ENCODE results near the gene SNRPF.
"Not testable (repeated sequence)": the region's sequence is repeated elsewhere in the genome, so short reads cannot be mapped to it uniquely, and the experiment has no call there.

Gene SNRPF

DNA sequence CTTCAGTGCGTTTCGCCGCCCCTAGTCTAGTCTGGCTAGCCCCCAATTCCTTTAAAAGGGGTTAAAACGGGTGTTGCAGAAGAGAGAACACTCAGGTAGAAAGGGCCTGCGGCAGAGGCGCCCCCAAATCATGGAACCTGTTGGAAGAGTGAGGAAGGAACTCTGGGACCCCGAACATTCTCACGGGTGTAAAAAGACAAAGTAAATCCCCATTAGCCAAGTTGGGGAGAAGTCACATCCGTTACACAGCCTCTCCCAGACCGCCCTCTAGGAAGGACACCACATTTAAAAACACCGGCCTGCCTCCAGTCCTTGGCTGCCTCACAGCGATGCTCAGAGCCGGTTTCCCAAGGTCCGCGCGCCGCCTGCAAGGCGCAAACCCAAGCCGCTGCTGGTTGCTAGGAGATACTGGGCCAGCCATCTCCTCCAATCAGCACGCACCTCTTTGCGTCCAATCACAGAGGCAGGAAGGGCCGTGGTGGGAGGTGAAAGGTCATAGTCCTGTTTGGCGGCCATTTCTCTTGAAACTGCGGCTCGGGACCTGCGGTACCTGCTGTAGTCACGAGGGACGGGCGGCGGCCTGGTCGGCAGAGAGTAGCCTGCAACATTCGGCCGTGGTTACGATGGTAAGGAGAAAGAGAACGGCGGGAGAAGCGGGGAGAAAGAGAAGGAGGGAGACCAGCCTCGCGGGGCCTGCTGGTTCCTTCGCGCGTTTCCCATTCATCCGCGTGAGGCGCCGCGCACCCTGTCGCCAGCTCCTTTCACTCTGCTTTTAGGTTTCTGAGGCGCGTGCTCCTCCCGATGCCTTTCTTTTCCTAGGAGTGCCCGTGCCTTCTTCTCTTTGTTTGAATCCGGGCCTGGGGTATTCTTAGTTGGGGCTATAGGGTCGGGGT, at the start of gene SNRPF:
Gene SNRPF, plus strand, starts transcription at position 502 of the 893 bp plus-strand sequence. Its CDS starts 122 bp downstream, at position 624.
- peak; percentile 90 for DNase-seq (ENCODE audit: low read depth, low spot score)

- DNase-seq (ENCODE audit: low read depth, low spot score) = no peak
Observed at GRCh38 chr12:95809000-95809680, 49.6 kb upstream of the SNRPF start.

DNA sequence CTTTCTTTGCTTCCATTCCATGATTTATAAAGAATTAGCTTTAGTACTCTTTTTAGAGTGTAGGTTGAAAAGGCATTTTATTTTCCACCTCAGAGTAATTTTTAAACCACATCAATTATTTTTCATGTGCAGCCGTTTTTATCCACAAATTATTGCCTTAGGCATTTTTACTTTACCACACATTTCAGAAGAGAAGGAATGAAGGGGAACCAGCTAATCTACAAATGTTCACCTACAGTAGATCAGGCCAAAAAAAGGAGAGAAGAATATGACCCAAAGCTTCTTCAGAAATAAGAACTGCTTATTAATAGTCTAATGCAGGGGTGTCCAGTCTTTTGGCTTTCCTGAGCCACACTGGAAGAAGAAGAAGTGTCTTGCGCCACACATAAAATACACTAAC, 48.3 kb upstream of the SNRPF start:
- no peak for DNase-seq (ENCODE audit: low read depth, low spot score)

DNA sequence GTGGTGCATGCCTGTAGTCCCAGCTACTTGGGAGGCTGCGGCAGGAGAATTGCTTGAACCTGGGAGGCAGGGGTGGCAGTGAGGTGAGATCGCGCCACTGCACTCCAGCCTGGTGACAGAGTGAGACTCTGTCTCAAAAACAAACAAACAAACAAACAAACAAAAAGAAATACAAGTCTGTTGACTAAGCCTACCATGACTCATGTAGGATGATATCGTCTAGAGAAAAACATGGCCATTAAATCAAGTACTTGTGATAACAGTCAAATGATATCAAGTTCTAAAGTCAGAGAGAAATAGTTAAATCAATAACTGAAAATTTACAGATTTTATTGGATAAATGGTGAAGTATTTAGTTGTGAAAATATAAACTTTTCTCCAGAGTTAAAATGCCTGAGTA, 46.6 kb upstream of the SNRPF start:
- DNase-seq (ENCODE audit: low read depth, low spot score) = not testable (repeated sequence)

DNA sequence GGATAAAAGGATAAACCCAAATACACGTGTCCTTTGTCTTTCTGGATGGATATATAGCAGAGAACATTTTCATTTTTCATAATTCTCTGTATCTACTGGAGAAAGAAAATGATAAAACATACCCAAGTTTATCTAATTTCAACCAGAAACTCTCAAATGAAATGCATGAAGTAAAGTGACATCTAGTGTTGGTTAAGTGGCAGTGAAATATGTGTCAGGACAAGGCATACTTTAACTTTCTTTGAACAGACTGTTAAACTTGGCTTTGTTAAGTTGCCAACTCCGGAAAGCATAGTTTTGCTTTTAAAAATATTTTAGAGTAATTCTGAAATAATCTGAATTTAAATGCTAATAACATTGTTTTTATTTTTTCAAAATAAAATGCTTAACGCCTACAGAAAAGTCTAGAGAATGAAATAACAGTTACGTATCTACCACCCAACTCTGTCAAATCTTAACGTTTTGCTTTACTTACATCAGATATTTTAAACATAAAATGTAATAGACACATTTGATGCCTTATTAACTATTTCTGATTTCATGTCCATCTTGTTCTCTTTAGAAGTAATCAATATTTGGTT, 43.0 kb upstream of the SNRPF start:
- DNase-seq (ENCODE audit: low read depth, low spot score) = no peak

- no peak for DNase-seq (ENCODE audit: low read depth, low spot score)
Observed at GRCh38 chr12:95820096-95820703, 38.6 kb upstream of the SNRPF start.

GRCh38 chr12:95829395-95829794, 29.4 kb upstream of the SNRPF start:
- DNase-seq (ENCODE audit: low read depth, low spot score) = no peak

GRCh38 chr12:95830335-95831089, 28.2 kb upstream of the SNRPF start:
- DNase-seq (ENCODE audit: low read depth, low spot score) = no peak

- no peak for DNase-seq (ENCODE audit: low read depth, low spot score)
Observed at GRCh38 chr12:95834572-95834971, 24.2 kb upstream of the SNRPF start.

DNA sequence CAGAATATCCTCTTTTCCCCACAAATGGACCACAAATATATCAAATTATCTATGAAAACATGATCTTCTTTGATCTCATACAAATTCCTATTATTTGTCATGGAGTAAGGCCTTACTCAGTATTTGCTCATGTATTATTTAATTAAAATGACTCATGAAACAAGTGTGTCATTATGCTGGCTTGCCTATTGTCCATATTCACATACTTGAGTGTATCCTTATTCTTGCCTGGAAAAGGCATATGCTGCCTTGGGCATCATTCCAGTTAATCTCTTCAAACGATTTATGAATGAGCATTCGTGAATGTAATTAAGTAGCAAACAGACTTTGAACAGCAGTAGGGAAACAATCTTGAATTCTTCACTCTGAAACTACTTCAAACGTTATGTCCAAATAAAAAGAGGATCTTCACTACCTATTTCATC, 22.6 kb upstream of the SNRPF start:
- DNase-seq (ENCODE audit: low read depth, low spot score) = no peak

- no peak for DNase-seq (ENCODE audit: low read depth, low spot score)
Observed at GRCh38 chr12:95836630-95837239, 22.0 kb upstream of the SNRPF start.

- DNase-seq (ENCODE audit: low read depth, low spot score) = no peak
Observed at GRCh38 chr12:95837240-95838038, 21.3 kb upstream of the SNRPF start.

DNA sequence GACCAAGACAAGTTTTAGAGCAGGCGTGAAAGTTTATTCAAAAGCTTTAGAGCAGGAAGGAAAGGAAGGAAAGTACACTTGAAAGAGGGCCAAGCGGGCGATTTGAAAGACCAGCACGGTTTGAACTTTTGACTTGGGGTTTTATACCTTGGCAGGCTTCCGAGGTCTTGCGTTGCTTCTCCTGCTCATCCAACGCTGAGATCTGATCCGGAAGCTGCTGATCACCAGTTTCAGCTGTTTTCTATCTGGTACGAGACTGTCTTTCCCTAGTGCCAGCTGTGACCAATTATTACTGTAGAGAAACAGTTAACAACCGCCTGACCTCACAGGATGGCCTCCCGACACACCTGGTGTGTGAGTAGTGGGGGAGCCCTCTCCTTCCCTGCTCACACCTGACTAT, 20.6 kb upstream of the SNRPF start:
- DNase-seq (ENCODE audit: low read depth, low spot score) = no peak

DNA sequence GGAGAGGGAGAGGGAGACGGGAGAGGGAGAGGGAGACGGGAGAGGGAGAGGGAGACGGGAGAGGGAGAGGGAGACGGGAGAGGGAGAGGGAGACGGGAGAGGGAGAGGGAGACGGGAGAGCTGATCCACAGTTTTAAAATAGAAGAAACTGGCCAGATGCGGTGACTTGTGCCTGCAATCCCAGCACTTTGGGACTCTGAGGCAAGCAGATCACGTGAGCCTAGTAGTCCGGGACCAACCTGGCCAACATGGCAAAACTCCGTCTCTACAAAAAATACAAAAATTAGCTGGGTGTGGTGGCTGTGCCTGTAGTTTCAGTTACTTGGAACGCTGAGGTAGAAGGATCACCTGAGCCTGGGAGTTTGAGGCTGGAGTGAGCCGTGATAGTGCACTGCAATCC, 16.3 kb upstream of the SNRPF start:
- not testable (repeated sequence) for DNase-seq (ENCODE audit: low read depth, low spot score)

DNA sequence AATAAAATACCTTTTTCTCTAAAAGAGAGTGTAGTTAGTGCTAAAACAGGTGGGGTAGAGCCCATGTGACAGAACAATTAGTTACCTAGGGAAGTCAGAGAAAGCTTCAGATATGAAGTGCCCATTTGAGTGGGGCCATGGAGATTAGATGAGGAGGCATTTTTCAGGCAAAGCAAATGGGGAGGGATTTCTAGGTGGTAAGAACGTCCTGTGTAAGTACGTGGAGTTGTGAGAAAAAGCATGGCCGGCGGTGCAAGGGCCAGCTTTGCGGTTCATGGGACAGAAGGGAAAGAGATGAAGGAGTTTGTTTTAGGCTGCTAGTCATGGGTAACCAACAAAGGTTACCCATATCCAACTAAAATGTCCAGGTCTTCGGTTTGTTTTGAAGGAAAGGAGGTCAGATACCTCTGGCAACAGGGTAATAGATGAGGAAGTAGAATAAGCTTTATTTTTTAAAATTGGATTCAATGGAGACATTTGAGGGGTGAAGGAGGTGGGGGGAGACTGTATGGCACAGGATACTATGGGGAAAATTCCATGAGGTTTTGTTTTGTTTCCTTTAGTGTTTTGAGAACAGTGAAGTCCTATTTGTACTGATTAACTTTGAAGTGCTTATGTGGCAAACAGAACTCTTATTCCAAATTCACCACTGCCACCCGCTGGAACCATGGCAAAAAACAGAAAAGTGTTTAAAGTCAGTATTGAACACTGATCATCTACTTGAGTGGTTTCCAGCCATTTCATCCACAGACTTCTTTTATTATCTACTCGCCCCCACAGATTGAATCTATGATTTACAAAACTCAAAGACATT, 10.0 kb upstream of the SNRPF start:
- no peak for DNase-seq (ENCODE audit: low read depth, low spot score)

GRCh38 chr12:95851606-95852005, 7.1 kb upstream of the SNRPF start:
- no peak for DNase-seq (ENCODE audit: low read depth, low spot score)

GRCh38 chr12:95852133-95852532, 6.6 kb upstream of the SNRPF start:
- no peak for DNase-seq (ENCODE audit: low read depth, low spot score)

- no peak for DNase-seq (ENCODE audit: low read depth, low spot score)
Observed at GRCh38 chr12:95857156-95857555, 1.6 kb upstream of the SNRPF start.

- no peak for DNase-seq (ENCODE audit: low read depth, low spot score)
Observed at GRCh38 chr12:95857799-95858198, 953 bp upstream of the SNRPF start.
